HG02970 (cell line): ENCODE results near the gene TXNDC2.
"Not testable (repeated sequence)": the region's sequence is repeated elsewhere in the genome, so short reads cannot be mapped to it uniquely, and the experiment has no call there.

Source experiments
- ATAC-seq: cut with Tn5 transposase; IDR thresholded peaks from one replicate; pipeline ENCODE4 v1.9.1; 2021; ENCODE audit warnings: mild to moderate bottlenecking, moderate library complexity, moderate number of reproducible peaks; ENCODE audit not compliant: unreplicated experiment, low FRiP score

Gene TXNDC2

GRCh38 chr18:9885170-9886004, at the start of gene TXNDC2:
TXNDC2 (plus strand) TSS chr18:9885973; CDS start chr18:9886681, 708 bp downstream.
- no peak for ATAC-seq

- no peak for ATAC-seq
Measured at GRCh38 chr18:9838144-9838877, 47.5 kb upstream of the TXNDC2 start.

DNA sequence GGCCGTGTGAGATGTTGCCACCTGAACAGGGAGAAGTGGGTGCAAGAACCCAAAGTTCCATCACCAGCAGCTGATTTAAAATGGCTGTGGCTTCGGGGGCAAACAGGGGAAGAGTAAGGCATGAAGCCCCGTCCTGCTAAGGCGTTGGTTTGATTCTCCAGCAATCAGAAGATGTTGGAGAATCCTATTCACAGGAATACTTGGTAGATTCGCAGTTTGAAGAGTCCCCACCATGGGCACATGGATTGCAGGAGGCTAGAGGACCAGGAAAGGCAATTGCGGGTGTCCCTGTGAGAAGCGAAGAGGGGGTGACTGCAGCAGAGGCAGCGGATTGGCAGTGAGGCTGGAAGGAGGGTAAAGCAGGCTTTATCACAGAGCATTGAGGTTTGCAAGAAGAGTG, 46.6 kb upstream of the TXNDC2 start:
- no peak for ATAC-seq

GRCh38 chr18:9839853-9840252, 45.9 kb upstream of the TXNDC2 start:
- ATAC-seq, result no peak

- no peak for ATAC-seq
Measured at GRCh38 chr18:9841752-9842151, 44.0 kb upstream of the TXNDC2 start.

- ATAC-seq, result no peak
Measured at GRCh38 chr18:9842448-9842847, 43.3 kb upstream of the TXNDC2 start.

DNA sequence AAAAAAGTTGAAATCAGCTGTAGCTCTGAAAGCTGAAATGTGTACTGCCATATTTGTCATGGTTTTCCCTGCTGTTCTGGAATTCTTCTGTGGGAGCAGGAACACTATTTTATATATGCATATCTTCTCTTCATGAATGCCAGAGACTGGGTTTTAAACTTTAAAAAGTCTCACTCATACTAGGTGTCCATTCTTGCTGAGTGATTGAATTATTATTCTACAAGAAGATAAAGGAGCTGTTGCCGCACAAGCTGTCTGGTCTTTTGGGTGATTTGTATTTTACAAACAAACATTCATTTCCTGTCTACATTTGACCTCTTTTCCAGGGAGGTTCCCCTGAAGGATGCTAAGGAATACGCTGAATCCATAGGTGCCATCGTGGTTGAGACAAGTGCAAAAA, 40.5 kb upstream of the TXNDC2 start:
- no peak for ATAC-seq

- no peak for ATAC-seq
Measured at GRCh38 chr18:9846162-9846925, 39.4 kb upstream of the TXNDC2 start.

GRCh38 chr18:9848170-9848879, 37.4 kb upstream of the TXNDC2 start:
- ATAC-seq, result no peak

GRCh38 chr18:9849407-9850283, 36.1 kb upstream of the TXNDC2 start:
- no peak for ATAC-seq

GRCh38 chr18:9850309-9850708, 35.5 kb upstream of the TXNDC2 start:
- no peak for ATAC-seq

GRCh38 chr18:9851511-9851910, 34.3 kb upstream of the TXNDC2 start:
- ATAC-seq, result no peak

DNA sequence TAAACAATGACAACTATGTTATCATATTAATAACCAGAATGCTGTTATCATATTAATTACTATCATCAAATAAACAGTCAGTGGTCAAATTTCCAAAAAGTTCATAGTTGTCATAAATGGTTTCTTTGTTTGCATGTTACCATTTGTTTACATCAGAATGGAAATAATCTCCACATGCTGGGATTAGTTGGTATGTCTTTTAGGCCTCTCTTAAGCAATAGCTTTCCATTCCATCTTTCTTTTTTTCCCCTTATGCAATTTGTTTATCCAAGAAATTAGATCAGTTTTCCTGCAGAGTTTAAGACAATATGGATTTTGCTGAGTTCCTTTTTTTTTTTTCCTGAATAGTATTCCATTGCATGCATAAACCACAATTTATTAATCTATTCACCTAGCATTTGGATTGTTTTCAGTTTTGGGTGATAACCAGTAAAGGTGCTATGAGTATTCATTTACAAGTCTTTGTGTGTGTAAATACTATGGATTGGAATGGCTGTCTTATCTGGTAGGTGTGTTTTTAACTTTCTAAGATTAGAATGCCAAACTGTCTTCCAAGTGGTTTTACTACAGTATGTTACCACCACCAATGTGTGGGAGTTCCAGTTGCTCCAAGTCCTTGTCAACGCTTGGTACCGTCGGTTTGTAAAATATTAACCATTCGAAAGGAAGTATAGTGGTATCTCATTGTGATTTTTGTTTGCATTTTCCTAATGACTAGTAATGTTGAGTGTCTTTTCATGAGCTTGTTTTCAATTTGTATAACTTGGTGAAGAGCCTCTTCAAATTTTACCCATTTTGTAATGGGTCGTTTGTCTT, 33.3 kb upstream of the TXNDC2 start:
- ATAC-seq, result no peak

- ATAC-seq, result no peak
Measured at GRCh38 chr18:9854801-9855676, 30.7 kb upstream of the TXNDC2 start.

DNA sequence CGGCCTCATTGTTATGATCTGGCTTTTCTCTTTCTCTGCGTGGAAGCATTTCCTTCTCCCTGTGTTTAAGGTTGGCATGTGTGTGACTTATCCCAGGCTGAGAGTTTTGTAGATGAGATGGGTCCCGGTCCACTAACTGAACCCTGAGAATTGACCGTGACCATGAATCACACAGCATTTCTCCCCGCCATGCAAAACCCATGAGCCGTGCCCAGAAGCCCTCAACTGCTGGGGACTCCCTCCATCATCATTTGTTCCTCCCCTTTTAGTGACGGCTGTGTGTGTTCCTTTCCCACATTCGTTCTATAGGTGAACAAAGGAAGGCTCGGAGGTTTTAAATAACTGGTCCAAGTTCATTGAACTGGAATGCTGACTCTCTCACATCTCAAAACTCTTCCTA, 30.1 kb upstream of the TXNDC2 start:
- ATAC-seq, result no peak

- ATAC-seq, result no peak
Measured at GRCh38 chr18:9856092-9856491, 29.7 kb upstream of the TXNDC2 start.

DNA sequence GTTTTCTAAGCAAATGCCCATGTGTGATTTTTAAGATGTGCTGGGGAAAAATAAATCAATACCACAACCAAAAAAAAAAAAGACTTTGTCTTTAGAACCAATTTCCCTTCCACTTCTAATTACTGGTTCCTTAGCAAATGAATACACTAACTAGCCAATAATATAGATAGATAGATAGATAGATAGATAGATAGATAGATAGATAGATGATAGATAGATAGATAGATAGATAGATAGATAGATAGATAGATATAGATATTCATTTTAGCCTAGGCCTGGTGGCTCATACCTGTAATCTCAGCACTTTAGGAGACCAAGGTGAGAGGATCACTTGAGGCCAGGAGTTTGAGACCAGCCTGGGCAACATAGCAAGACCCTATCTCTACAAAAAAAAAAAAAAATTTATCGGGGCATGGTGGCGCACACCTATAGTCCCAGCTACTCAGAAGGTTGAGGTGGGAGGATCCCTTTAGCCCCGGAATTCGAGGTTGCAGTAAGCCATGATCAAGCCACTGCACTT, 28.2 kb upstream of the TXNDC2 start:
- ATAC-seq, result not testable (repeated sequence)
